ENCODE data around the gene GABRP.
"Not testable (repeated sequence)": the region's sequence is repeated elsewhere in the genome, so short reads cannot be mapped to it uniquely, and the experiment has no call there.

GABRP gene

DNA sequence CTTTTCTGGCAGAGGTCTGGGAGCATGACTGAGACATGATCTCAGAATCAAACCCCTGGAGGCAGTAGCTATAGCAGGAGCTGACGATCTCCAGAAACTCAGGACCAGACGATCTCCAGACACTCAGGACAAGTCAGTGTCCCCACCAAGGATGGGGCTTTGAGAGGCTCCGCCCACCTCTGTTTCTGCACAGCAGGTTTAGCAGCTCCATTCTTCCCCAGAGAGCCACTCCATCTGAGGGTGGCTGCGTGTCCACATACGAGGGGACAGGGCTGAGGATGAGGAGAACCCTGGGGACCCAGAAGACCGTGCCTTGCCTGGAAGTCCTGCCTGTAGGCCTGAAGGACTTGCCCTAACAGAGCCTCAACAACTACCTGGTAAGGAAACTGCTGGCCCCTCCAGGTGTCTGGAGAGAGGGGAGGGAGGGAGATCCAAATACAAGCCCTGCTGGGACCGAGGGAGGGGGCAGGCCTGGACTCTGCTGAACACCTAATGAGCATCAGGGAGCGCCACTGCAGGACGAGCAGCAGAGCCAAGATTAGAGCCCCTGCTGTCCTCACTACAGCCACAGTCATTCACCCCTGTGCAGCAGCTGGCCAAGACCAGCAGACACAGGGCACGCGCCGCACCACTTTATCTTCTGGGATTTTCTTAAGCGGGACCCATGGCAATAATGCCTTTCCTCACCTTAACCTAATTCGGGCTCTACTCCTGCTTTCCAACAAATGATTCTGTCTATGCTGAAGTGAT is at the start of gene GABRP:
Gene GABRP (plus strand): TSS at position 228 of the 750 bp plus-strand sequence. CDS start 4,891 bp downstream, outside the sequence.
- no peak for DNase-seq

DNA sequence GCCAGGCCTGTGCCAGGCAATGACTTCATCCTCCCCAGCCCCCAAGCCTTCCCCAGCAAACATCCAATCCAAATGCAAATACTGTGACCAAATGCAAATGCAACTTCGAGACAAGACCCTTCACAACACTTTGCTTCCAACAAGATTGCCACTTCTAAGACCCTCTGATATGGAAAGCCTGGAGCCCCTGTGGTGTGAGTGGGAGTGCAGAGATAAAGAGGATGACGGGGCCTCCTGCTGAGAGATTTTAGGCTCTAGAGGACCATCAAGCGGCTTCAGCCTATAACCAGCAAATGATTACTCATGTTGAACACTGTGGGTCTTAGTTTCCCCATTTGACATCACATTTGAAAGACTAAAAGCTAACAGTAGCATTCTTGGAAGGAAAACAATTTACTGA is 46.6 kb upstream of the GABRP start:
- no peak for DNase-seq

GRCh38 chr5:170737591-170737990 is 45.9 kb upstream of the GABRP start:
- DNase-seq: no peak

DNA sequence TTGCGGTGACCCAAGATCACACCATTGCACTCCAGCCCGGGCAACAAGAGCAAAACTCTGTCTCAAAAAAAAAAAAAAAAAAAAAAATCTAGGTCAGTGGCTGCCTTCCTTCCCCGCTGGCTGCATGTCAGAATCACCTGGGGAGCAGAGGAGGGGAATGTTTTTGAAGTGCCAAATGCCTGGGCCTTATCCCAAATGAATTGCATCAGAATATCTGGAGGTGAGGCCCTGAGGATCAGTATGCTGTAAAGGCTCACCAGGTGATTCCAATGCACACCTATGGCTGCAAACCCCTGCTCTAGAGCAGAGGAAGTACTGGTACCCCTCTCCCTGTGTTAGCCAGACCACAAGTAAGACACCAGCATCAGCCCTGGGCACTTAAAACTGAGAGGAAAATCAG is 44.7 kb upstream of the GABRP start:
- no peak for DNase-seq

DNA sequence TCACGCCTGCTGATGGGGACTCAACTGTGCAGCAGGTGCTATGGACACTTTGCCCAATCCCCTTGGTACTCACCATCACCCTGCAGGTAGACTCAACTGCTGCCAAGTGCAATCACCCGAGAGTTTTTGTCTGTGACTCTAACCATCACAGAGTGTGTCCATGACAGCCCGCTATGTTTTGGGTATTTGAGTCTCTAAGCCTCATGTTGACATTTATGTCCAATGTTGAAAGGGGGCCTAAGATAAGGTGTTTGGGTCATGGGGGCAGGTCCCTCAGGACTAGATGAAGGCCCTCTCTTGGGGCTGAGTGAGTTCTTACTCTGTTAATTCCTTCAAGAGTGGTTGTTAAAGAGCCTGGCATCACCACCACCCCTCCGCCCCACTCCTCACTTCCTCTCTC is 44.1 kb upstream of the GABRP start:
- DNase-seq: no peak

DNA sequence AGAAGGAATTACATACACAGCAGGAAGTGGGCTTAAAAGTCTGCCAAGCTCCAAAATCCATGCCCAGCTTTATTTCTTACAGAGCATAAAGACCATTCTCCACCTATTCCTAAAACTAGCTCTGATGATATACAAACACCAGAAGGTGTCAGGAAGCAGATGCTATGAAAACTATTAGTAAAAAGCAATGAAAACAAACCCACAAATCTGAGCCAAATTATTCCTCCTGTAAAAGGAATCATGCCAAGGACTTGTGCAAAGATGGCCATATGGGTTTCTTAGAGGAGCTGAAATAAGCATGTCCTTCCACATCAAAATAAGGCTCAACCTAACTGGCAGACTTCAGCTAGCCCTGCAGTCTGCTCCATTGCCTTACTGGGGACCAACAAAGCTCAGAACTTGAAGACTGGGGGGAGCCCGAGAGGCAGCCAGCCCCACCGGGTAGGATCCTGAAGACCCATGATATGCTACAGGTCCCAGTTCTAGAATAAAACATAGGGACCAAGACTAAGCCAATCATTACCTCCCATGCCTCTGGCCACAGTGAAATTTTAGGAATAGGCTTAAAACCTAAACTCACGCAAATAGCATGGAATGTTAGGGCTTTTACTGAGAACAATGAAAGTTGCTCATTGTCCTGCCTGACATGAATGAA is 42.8 kb upstream of the GABRP start:
- DNase-seq: no peak

DNA sequence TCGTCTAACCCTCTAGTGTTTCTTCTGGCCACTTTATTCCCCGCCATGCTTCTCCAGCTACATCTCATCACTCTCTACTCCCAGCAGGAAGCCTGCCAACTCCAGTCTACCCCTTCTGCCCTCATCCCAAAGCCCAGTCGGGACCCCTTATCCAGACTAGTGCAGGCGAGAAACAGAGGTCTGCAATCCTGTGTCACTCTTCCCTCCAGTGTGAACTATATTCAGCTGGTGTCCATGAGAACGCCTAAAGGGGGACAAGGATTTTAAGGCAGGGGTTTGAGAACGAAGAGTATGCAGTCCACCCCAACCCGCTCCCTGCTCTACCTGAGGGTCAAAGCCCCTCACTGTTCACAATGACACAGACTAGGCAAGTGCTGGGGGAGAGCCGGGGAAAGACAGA is 41.7 kb upstream of the GABRP start:
- no peak for DNase-seq

GRCh38 chr5:170743876-170744212 is 39.7 kb upstream of the GABRP start:
- no peak for DNase-seq

GRCh38 chr5:170745481-170746071 is 37.9 kb upstream of the GABRP start:
- no peak for DNase-seq

- no peak for DNase-seq
Observed at GRCh38 chr5:170746075-170746960, 37.2 kb upstream of the GABRP start.

GRCh38 chr5:170746961-170747340 is 36.6 kb upstream of the GABRP start:
- DNase-seq: no peak

DNA sequence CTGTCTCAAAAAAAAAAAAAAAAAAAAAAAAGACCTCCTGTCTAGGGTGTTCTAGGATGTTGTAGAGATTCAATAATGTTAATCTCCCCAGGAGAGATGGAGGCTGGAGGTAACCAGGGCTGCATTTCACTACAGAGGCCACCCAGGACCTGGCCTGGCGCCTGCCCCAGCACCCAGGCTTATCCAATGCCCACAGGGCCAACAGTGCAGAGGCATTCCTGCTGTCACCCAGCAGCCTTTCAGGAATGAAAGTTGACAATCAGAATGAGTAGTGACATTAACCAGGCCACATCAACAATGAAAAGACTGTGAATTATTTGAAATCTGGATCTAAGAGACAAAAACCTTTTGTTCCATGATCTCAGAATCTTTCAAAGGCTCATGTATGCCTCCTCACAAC is 36.2 kb upstream of the GABRP start:
- no peak for DNase-seq

DNA sequence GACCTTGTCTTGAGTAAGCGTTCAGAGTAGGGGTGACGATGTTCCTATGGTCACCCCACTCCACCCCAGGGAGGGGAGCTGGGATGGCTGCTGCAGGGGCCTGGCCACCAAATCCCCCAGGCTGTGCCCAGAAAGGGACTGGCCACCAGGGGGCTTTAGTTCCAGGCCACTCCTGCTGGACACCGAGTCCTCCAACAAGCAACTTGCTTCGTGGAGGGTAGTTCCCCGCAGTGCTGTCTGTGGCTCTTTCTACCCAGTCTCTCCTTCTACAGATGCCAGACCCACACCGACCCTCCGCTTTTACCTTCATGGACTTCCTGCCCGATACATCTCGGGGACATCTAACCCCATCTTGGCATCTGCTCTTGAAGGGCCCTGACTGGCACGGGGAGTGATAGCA is 35.7 kb upstream of the GABRP start:
- DNase-seq: no peak

DNA sequence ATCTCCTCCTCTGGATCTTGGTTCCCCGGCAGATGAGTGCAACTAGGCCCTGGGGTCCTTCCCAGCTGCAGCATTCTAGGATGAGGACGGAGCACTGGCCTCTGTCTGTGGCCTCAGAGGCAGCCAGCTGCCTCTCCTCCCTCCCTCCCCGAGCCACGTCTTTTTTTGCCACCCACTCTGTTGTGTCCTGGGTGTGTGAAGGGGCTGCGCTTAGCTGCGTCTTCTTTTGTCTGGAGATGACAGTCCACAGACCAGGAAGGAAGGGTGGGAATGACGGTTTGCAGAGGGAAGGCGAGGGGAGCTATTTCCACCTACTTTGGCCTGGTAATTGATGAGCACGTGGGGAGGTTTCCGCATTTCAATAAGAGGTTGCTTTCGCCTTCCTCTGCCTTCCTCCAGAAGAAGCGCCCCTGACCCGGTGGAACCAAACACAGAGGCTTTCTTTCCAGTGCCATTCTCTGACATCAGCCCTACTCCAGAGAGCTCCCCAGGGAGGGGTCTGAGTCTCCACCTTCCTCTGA is 34.5 kb upstream of the GABRP start:
- no peak for DNase-seq

GRCh38 chr5:170749911-170750431 is 33.6 kb upstream of the GABRP start:
- DNase-seq: no peak

GRCh38 chr5:170750791-170751190 is 32.7 kb upstream of the GABRP start:
- no peak for DNase-seq

GRCh38 chr5:170751631-170752030 is 31.9 kb upstream of the GABRP start:
- DNase-seq: no peak

GRCh38 chr5:170752257-170753215 is 31.0 kb upstream of the GABRP start:
- DNase-seq: no peak

DNA sequence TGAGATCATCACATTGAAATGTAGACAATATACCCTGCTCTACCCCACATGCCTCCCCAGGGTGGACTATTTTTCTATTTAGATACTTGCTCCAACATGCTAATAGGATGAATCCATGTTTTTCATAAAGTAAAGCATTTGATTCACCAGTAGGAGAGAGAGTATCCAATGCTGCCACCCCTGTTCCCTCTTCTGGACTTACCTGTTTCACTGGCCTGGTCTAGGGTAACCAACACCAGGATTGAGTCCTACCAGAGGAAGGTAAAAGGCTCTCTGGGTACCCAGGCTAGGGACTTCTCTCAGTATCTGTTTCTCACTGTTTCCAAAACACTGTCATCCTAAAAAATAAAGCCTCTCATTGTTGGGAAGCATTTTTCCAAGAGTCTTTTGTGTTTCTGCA is 30.2 kb upstream of the GABRP start:
- DNase-seq: no peak

DNA sequence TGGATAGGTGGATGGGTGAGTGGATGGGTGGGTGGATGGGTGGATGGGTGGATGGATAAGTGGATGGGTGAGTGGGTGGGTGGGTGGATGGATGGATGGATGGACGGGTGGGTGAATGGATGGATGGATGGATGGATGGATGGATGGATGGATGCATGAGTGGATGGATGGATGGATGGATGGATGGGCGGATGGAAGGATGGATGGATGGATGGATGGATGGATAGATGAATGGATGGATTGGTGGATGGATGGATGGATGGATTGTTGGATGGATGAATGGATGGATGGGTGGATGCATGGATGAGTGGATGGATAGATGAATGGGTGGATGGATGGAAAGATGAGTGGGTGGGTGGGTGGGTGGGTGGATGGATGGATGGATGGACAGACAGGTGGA is 29.0 kb upstream of the GABRP start:
- DNase-seq: not testable (repeated sequence)

DNA sequence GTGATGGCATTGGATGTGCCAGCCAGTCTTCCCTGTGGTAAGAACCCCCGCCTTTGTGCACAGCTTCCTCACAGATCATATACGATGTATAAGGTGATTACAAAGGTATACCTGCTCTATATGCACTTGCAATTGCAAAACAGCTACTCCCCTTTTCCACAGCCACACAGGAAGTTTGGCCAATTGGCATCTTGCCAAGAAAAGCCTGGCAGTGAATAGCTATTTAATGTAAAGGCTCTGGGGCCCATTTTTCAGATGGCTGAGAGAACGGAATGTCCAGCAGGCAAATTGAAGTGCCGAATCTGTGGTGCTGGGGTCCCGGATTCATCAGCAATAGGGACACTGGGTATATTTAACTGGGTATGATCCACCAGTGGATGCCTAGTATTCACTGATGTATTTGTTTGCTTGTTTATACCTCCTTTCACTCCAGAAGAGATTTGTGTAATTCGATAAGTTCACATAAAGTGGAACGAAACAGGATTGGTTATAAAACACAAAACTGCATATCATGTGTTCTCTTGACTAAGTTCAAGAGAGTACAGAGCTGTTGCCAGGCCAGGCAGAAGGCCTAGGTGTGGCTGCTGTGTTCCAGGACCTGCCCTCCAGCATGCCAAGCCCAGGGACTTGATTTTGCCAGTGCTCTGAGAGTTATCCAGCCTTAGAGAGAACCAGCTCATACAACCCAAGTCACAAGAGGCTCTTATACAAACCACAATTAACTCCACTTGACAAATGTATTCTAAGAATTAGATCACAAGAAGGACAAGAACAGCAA is 27.7 kb upstream of the GABRP start:
- no peak for DNase-seq
